NAMALWA (cell line): ENCODE results near the gene USP17L25.
"Not testable (repeated sequence)": the region's sequence is repeated elsewhere in the genome, so short reads cannot be mapped to it uniquely, and the experiment has no call there.

Experiments
- DNase-seq: peaks from one replicate; pipeline ENCODE4 v3.0.0-alpha.2; 2015; ENCODE audit warnings: low spot score

Gene USP17L25

GRCh38 chr4:9329611-9330010 is at the start of gene USP17L25:
TSS of gene USP17L25 (plus strand) at chr4:9329911. CDS start at chr4:9329911, 0 bp downstream.
- DNase-seq = not testable (repeated sequence)

GRCh38 chr4:9324191-9324590 is 5.5 kb upstream of the USP17L25 start:
- not testable (repeated sequence) for DNase-seq

- not testable (repeated sequence) for DNase-seq
Measured at GRCh38 chr4:9324865-9325264, 4.8 kb upstream of the USP17L25 start, which contains the start of gene USP17L24. TSS of gene USP17L24 (plus strand) at chr4:9325165. CDS start at chr4:9325165, 0 bp downstream.

- DNase-seq = not testable (repeated sequence)
Measured at GRCh38 chr4:9334358-9334757, 4.6 kb downstream of the USP17L25 start, which contains the start of gene USP17L26. TSS of gene USP17L26 (plus strand) at chr4:9334658. CDS start at chr4:9334658, 0 bp downstream.

- DNase-seq = not testable (repeated sequence)
Measured at GRCh38 chr4:9339103-9339502, 9.4 kb downstream of the USP17L25 start, which contains the start of gene USP17L5. TSS of gene USP17L5 (plus strand) at chr4:9339403. CDS start at chr4:9339403, 0 bp downstream.

GRCh38 chr4:9343848-9344247 is 14.1 kb downstream of the USP17L25 start, which contains the start of gene USP17L27:
TSS of gene USP17L27 (plus strand) at chr4:9344148. CDS start at chr4:9344148, 0 bp downstream.
- not testable (repeated sequence) for DNase-seq

GRCh38 chr4:9348593-9348992 is 18.9 kb downstream of the USP17L25 start, which contains the start of gene USP17L28:
TSS of gene USP17L28 (plus strand) at chr4:9348893. CDS start at chr4:9348893, 0 bp downstream.
- not testable (repeated sequence) for DNase-seq

GRCh38 chr4:9350866-9351265 is 21.2 kb downstream of the USP17L25 start:
- not testable (repeated sequence) for DNase-seq

GRCh38 chr4:9353338-9353737 is 23.6 kb downstream of the USP17L25 start, which contains the start of gene USP17L29:
TSS of gene USP17L29 (plus strand) at chr4:9353638. CDS start at chr4:9353638, 0 bp downstream.
- not testable (repeated sequence) for DNase-seq

GRCh38 chr4:9362829-9363228 is 33.1 kb downstream of the USP17L25 start, which contains the start of gene USP17L30:
TSS of gene USP17L30 (plus strand) at chr4:9363129. CDS start at chr4:9363129, 0 bp downstream.
- DNase-seq = not testable (repeated sequence)

- not testable (repeated sequence) for DNase-seq
Measured at GRCh38 chr4:9379881-9380280, 50.2 kb downstream of the USP17L25 start.
